Inflammatory macrophage treated with lipopolysaccharide for 4 hours (primary cell): ENCODE results near the gene FGFR1OP2.
"Not testable (repeated sequence)": the region's sequence is repeated elsewhere in the genome, so short reads cannot be mapped to it uniquely, and the experiment has no call there.

Source experiments
- DNase-seq: peaks from one replicate; pipeline ENCODE4 v3.0.0-alpha.2; 2020

The FGFR1OP2 gene

DNA sequence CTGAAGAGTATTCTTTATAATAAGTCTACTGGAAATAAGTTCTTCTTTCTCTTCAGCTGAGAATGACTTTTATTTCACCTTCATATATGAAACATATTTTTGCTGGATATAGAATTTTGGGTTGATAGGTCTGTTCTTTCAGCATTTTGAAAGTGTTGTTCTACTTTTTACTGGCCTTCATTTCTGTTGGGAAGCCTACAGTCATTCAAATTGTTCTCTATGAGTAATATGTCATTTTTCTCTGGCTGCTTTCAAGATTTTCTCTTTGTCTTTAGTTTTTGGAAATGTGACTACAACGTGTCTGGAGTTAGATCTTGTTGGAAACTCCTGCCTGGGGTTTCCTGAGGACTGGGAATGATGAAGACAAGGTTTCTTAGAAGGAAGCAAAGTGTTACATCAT lies 10.0 kb downstream of the FGFR1OP2 start:
- no peak for DNase-seq

DNA sequence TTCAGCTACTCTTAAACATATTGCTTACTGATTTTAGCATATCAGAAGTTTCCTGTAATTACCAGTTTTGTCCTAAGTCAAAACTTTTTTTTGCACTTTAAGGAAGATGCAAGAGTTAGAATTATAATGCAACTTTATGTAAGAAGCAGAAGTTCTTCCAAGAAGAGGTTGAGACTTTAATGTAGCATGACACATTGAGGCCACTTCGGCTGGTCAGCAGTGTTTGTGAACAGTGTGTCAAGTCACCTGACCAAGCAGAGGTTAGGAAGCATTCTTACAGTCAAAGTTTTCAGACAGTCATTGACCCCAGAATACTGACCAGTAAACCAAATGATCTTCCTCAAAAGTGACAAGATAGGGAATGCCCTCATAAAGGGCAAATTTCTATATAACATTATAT lies 15.2 kb downstream of the FGFR1OP2 start:
- peak; percentile 96 for DNase-seq

GRCh38 chr12:26954027-26954426 lies 15.8 kb downstream of the FGFR1OP2 start:
- peak; percentile 77 for DNase-seq

- DNase-seq = not testable (repeated sequence)
These were observed 23.1 kb downstream of the FGFR1OP2 start for GRCh38 chr12:26961391-26961790.

DNA sequence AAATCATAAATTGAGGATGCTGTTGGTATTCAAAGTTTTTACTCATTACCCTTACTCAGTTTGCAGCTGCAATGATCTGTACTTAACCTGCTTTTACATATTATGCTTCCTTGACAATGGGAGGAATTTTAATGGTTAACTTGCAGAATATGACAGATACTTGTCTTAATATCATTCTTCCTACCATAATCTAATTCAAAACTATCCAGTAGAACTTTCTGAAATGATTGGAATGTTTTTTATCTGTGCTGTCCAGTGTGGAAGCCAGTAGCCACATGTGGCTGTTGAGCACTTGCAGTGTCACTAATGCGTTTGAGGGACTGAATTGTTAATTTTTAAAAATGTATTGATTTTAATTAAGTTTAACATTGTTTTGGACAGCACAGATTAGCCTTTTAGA lies 23.5 kb downstream of the FGFR1OP2 start:
- DNase-seq = no peak

GRCh38 chr12:26963413-26963812 lies 25.1 kb downstream of the FGFR1OP2 start:
- DNase-seq = peak; percentile 43

DNA sequence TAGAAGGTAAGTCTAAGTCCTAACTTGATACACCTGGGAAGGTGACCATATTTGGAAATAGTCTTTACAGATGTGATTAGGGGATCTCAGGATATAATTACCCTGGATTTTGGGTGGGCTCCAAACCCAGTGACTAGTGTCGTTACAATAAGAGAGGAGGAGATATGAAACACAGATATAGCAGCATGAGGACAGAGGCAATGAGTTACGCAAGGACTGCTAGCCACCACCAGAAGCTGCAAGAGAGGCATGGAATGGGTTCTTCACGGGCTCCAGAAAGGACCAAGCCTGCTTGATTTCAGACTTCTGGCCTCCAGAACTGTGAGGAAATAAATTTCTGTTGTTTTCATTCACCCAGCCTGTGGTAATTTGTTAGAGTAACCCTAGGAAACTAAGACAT lies 28.6 kb downstream of the FGFR1OP2 start:
- no peak for DNase-seq

DNA sequence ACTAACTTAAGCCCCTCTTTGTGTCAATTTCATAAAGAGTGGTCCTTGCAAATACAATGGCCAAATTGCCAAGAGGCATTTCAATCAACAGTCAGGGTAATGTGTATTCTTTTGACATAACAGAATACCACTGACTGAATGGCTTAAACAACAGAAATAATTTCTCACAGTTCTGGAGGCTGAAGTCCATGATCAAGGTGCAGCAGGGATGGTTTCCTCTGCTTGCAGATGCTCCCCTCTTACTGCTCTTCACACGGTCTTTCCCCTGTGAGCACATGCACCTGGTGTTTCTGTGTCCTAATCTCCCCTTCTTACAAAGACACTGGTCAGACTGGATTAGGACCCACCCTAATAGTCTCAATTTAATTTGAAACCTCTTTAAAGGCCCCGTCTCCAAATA lies 31.9 kb downstream of the FGFR1OP2 start:
- DNase-seq = no peak

- DNase-seq = no peak
These were observed 33.7 kb downstream of the FGFR1OP2 start for GRCh38 chr12:26971963-26972362.

DNA sequence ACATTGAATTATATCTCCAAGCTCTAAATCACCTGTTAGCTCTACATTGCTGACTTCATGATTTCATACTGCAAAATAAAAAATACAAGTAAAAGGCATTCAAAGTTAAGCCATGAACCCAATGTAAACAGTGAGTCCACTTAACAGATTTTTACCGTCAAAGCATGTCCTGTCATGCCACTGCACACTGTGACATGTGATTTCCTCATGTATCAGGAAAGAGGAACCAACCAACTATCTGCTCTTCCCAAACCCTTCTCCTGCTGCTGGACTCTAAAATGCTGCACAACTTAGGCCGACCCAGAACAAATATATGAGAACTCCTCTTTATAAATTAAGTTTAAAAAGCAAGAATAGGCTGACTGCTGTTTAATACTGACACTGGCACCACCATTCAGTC lies 38.4 kb downstream of the FGFR1OP2 start:
- DNase-seq = peak; percentile 47

GRCh38 chr12:26978801-26979200 lies 40.5 kb downstream of the FGFR1OP2 start:
- DNase-seq = no peak

- DNase-seq = no peak
These were observed 41.5 kb downstream of the FGFR1OP2 start for GRCh38 chr12:26979733-26980132.

DNA sequence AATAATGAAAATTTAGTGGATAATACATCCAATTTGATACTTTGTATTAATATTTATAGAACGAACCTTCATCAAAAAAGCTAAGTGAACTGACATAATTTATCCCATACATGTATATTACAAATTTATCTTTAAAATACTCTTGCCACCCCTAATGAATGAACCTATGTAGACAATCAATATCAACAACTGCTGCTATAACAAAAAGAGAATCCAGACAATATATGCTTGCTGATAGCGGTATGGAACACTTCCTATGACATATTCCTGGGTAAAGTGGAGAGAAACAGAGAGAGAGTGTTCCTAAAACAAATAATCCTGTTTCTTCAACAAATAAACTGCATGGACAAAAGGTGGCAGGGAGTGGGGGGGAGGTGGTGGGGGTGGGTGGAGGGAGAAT lies 44.6 kb downstream of the FGFR1OP2 start:
- no peak for DNase-seq

DNA sequence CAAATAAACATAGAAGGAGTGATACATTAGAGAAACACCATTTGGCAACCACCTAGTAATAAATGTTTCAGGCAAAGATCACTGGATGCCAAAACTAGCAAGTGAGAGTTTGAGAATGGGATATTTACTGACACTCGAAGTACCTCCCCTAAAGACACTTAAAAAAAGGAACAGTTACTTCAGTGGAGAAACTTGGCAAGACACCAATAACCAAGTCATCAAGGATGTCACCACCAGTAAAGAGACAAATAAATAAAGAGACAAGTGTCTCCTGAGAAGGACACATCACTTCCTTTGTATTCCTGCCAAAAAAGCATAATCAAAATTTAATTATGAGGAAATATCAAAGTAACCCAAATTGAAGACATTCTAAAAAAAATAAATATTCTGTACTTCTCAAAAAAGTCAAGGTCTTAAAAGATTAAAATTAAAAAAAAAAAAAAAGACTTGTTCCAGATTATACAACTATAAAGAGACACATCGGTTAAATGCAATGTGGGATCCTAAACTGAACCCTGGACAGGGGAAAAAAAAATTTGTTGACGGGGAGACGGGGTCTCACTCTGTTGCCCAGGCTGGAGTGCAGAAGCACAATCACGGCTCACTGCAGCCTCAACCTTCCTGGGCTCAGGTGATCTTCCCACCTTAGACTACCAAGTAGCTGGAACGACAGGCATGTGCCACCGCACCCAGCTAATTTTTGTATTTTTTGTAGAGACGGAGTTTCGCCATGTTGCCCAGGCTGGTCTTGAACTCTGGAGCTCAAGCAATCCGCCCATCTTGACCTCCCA lies 49.6 kb downstream of the FGFR1OP2 start:
- DNase-seq = peak; percentile 78

GRCh38 chr12:26988703-26989102 lies 50.4 kb downstream of the FGFR1OP2 start:
- DNase-seq = no peak

DNA sequence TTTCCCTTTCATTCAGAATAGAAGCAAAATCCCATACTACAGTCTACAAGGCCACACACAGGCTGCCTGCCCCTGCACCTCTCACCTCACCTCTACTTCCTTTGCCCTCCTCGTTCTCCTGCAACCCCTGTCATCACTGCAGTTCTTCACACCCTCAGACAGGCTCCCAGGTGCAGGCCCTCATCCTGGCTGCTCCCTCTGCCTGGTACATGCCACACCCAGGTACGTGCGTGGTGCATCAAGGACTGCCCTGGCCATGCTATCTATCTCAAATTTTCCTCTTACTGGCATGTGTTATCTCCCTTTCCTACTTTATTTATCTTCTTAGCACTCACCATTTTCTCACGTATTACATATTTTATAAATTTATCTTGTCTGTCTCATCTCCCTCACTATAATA lies 51.6 kb downstream of the FGFR1OP2 start:
- no peak for DNase-seq

- no peak for DNase-seq
These were observed 53.6 kb downstream of the FGFR1OP2 start for GRCh38 chr12:26991826-26992225.

GRCh38 chr12:26994109-26994508 lies 55.8 kb downstream of the FGFR1OP2 start:
- no peak for DNase-seq

DNA sequence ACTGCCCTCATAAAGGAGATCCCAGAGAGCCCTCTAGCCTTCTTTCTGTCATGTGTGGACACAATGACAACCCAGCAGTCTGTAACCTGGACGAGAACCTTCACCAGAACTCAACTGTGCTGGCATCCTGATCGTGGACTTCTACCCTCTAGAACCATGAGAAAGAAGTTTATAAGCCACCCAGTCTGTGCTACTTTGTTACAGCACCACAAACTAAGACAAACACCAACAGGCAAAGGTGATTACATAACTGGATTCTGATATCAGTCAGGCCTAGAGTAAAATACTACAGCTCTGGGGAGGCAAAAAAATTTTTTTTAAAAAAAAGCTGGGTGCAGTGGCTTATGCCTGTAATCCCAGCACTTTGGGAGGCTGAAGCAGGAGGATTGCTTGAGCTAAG lies 57.4 kb downstream of the FGFR1OP2 start:
- DNase-seq = no peak

DNA sequence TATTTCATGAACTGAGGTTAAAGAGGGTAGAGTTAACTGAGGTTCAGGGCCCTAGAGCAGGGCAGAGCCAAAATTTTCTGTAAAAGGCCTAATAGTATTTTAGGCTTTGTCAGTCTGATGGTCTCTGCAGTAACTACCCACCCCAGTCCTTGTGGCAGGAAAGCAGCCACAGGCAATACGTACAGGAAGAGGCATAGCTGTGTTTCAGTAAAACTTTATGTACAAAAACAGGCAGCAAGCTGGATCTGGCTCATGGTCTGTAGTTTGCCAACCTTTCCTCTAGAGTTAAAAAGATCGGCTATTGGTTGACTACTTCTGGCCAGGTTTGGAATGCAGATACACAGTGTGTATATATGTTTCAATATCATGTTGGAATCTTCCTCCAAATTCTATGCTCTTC lies 58.7 kb downstream of the FGFR1OP2 start:
- DNase-seq = no peak

GRCh38 chr12:27000961-27001360 lies 62.7 kb downstream of the FGFR1OP2 start:
- no peak for DNase-seq

DNA sequence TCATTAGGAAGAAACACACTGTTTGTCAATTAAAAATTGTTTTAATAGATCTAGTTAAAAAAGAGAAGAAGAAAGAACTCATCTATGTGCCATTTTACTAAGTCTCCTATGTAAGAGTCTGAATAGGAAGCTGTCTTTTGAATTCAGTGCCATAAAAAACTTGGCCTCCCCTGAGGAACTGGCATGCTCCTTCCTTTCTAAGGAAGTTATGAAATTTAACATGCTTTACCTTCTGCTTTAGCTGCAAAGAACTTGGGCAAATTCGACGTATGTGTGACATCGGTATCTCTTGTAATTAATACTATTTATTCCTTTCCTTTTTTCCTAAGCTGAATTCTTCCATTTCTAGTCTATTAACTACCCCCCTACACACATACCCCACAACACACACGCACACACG lies 63.4 kb downstream of the FGFR1OP2 start:
- DNase-seq = peak; percentile 13

DNA sequence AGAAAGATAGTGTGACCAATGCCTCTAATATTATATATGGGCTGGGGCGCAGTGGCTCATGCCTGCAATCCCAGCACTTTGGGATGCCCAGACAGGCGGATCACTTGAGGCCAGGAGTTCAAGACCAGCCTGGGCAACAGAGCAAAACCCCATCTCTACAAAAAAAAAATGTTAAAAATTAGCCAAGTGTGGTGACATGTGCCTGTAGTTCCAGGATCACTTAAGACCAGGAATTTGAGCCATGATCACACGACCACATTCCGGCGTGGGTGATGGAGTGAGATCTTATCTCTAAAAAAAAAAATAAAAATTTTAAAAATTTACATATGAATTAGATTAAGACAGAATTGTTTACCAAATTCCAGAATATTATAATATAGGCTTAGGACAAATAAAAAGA lies 63.9 kb downstream of the FGFR1OP2 start:
- DNase-seq = no peak

DNA sequence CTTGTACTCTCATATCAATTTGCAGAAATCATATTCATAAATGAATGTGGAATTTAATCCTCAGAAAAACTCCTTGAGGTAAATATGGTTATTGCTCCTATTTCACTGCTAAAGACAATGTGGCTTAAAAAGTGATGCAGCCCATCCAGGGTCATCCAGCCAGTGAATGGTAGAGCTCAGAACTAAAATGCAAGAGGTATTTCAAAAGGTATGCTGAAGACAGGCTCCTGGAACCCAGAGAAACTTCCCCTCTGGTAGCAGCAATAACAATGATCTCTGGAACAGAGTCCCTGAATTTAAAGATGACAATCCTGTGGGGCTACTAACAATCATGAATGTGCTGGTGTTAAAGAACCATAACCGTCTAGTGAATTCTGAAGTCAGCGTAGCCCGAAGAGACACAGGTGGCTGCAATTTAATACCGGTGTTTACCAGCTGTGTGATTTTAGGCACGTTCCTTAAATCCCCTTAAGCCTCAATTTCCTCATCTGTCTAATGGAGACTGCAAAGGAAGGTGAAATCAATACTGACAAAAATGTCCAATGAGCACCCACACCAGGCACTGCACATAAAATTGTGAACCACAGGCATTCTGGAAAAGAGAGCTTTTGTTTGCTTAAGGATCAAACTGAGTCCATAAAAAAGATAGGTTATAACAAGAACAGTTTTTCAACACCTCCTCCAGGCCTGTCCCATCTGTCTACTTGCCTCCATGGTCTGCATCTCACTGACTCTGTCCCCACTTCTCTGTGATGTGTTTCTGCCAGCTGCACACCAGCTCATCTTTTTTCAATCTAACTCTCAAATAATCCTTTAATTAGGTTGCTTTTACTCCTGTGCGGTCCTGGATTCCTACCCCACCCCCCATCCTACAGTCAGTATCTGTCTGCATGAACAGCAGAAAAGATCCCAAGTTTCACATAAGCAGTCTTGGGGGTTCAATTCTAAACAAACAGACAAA lies 65.4 kb downstream of the FGFR1OP2 start:
- no peak for DNase-seq
